DND-41 (cell line): ENCODE results near the gene SLC25A39.

Source experiments
- EZH2 ChIP-seq: IDR thresholded peaks from 3 replicates; pipeline ENCODE4 v1.6.1; 2012; ENCODE audit warnings: borderline replicate concordance, low read depth, mild to moderate bottlenecking, moderate library complexity, low read length, inconsistent platforms; ENCODE audit not compliant: severe bottlenecking
- TF ChIP-seq, protein P1 (sequence below): IDR thresholded peaks from 2 replicates; pipeline ENCODE4 v1.5.1; 2012; ENCODE audit warnings: borderline replicate concordance, low read length, moderate library complexity, mild to moderate bottlenecking; ENCODE audit not compliant: poor library complexity, severe bottlenecking; ENCODE audit errors: extremely low read depth

DNA sequence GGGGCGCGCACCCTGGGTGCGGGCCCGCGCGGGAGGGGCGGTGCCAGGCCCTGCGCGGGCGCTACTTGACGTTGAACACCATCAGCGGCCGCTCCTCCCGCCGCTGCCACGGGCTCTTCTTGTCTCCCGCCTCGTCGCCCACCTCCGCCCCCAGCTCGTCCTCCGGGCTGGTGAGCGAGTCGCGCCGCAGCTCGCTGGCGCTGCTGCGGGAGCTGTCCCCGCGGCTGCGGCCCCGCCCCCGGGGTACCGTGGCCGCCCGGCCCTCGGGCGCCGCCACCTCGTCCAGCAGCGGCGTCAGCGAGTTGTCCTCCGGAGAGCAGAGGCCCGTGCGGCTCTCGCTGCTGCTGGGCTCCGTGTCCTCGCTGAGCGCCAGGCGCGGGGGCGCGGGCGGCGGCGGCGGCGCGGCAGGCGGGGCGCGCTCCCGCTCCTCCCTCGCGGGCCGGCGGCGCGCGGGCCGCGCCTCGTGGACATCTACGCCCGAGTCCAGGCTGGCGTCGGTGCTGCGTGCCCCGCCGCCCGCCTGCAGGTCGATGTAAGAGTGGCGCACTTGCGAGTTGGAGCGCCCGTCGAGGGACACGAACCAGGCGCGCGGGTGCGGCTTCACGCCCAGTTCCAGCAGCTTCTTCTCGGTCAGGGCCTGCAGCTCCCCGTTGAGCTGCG is 29.2 kb upstream of the SLC25A39 start:
- no peak for TF ChIP-seq EZH2
- TF ChIP-seq, protein P1, sequence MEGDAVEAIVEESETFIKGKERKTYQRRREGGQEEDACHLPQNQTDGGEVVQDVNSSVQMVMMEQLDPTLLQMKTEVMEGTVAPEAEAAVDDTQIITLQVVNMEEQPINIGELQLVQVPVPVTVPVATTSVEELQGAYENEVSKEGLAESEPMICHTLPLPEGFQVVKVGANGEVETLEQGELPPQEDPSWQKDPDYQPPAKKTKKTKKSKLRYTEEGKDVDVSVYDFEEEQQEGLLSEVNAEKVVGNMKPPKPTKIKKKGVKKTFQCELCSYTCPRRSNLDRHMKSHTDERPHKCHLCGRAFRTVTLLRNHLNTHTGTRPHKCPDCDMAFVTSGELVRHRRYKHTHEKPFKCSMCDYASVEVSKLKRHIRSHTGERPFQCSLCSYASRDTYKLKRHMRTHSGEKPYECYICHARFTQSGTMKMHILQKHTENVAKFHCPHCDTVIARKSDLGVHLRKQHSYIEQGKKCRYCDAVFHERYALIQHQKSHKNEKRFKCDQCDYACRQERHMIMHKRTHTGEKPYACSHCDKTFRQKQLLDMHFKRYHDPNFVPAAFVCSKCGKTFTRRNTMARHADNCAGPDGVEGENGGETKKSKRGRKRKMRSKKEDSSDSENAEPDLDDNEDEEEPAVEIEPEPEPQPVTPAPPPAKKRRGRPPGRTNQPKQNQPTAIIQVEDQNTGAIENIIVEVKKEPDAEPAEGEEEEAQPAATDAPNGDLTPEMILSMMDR, result no peak
